DMS114 treated with DMSO at 0.1 percent for 48 hours (cell line): ENCODE measurements around the gene IKZF1.

Source experiments
- DNase-seq: peaks from one replicate; lab custom pipeline; 2025; ENCODE audit not compliant: unreplicated experiment; lab: John Stamatoyannopoulos, UW

IKZF1 gene

GRCh38 chr7:50369143-50370026, 64.9 kb downstream of the IKZF1 start:
- DNase-seq: no peak

DNA sequence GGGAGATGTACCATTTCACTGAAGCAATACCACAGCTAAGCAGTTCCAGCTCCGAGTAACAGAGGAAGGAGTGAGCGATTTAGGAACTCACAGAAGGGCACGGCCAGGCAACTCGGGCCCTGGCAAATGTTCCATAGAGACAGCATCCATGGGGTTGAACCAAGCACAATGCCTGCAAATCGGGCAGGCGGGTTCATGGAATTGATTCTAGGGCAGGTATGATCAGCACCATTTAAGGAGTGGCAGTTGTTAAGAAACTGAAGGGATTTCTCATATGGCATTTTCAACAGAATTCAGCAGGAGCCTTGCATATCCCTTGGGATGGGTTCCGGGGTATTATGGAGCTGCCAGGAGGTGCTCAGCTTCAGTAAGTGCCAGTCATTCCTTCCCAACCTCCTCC, 66.4 kb downstream of the IKZF1 start:
- no peak for DNase-seq

DNA sequence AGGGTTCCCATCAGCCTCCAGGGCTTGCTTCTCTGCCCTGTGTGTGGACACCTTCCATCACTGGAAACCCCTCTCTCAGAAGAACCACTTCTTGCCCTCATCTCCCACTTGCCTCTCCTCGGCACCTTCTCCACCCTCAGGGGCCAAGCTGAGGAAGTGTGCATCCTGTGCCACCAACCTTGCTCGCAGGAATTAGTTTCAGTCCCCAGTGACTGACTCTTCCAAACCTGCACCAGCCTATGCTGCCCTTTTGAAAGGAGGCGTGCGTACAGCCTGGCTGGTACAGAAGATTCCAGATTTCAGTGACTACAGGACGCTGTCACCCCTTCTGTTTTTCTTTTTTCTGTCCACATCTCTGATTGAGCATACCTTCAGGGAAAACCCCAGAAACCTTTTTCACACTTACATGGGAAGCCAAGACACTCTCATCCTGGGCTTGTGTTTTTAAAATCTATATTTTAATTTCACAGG, 67.1 kb downstream of the IKZF1 start:
- no peak for DNase-seq

GRCh38 chr7:50372923-50373322, 68.4 kb downstream of the IKZF1 start:
- no peak for DNase-seq

GRCh38 chr7:50376056-50376820, 71.7 kb downstream of the IKZF1 start:
- no peak for DNase-seq

DNA sequence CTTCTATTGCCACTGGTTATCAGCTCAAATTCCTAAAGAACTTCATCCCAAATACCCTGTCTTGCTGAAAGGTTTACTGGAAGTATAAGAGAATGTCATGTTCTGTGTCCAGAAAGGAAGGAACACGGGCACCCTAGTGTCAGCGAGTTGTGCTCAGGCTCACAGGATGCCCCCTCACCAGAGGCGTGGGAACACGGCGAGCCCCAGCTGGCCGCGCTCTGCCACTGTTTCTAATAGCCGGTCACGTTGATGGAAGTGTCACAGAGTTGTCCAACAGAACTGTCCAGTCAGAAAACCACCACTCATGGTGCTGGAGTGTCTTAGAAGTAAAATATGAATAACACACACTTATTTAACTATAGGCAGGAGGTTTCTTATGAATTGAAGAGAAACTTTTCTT, 72.8 kb downstream of the IKZF1 start:
- DNase-seq: no peak

DNA sequence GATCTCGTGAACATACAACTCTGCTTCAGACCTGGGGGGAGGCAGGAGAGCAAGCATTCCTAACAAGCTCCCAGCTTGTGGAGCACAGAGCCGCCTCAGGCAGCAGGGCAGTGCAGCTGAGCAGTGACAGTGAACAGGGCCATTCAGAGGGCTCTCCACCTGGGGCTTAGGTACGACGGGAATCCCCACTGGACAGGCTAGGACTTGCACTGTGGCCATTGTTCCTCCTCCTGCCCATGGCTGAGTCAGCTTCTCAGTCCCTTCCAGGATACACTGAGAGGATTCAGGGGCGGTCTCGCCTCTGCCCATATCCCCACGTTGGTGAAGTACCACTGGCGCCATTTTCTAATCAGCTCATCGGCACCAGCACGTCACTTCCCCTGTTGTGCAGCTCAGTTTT, 74.6 kb downstream of the IKZF1 start:
- no peak for DNase-seq

GRCh38 chr7:50379539-50379938, 75.0 kb downstream of the IKZF1 start:
- DNase-seq: no peak

DNA sequence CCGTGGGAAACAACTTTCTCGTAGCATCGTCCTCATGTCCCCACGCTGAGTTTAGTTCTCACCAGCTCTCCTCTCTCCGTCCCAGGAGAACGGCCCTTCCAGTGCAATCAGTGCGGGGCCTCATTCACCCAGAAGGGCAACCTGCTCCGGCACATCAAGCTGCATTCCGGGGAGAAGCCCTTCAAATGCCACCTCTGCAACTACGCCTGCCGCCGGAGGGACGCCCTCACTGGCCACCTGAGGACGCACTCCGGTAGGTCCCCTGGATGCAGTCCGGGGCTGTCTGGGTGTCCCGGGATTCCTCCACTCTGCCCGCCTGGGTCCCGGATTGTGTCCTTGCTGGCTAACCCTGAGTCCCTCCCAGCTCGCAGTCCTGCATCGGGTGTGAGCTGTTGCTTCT, 77.9 kb downstream of the IKZF1 start:
- no peak for DNase-seq

DNA sequence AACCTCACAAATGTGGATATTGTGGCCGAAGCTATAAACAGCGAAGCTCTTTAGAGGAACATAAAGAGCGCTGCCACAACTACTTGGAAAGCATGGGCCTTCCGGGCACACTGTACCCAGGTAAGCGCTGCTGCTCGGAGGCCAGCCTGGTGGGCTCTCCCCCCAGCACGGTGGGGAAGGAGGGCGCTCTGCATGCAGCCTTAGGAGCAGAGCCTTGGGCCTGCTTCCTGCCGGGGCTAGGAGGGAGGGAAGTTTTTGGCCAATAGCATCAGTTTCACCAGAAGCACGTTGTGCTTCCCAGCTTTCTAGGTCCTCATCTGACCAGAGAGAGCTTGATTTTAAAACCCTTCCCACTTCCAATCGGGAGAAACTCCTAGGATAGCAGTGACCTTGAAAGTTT, 82.8 kb downstream of the IKZF1 start:
- DNase-seq: no peak

DNA sequence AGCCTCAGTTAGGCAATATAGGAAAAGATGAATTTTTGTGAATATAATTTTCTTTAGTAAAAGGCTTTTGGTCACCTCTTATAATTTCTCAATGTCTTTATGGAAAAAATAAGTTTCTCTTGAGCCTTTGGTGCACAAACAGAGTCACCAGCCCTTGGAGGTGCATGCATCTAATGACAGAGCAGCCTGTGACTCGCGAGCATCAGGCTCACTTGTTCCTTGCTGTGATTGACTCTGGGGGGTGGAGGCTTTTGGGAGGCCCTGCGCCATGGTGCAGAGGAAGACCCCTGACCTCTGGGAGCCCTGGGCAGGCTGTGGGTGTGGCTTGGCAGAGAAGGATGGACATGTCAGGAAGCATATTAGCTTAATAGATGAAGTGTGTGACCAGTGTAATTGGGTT, 85.4 kb downstream of the IKZF1 start:
- no peak for DNase-seq

GRCh38 chr7:50391386-50391785, 86.9 kb downstream of the IKZF1 start:
- DNase-seq: no peak

DNA sequence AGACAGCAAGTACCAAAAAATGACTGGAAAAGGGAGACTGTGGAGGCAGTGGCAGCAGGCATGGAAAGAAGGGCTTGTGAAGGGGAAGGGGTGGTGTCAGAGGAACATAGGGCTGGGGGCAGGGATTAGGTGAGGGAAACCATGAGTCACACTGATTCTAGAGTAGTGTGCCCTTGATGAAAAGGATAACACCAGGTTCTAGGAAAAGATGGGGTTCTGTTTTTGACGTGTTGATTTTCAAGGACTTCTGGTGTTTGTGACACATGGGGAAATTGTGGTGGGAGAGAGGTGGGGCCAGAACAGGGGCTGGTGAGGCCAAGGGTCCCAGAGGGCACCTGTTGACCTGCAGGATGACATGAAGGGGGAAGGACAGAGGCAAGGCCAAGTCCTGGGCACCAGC, 88.6 kb downstream of the IKZF1 start:
- no peak for DNase-seq

DNA sequence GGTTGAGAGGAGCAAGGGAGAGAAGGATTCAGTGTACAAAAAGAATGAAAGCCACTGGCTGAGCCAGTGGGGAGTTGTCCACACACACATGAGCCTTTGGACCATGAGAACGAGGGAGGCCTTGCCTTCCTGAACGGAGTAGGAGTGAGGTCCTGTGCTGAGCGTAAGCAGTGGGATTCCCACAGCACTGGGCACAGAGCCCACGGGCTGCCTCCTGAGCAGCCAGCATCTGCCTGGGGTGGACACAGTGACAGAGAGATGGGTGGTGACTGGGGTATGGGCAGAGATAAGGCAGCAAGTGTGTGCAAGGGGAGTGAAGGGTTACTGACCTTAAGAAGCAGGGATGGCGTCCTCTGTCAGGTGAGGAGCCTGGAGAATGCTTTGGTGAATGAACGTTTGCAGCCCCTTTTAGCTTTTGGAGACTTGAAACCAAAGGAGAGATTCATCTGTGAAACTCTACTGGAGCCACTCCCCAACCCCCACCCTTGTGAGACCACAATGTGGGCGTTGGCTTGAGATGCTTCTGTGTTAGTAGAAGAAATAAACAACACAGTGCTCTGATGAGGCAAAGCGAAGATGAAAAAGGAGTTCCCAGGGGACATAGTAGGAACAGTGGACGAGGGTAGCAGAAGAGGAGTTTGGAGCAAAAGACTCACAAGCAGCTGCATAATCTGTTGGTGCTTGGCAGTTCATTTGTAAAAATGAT, 89.2 kb downstream of the IKZF1 start:
- no peak for DNase-seq

- no peak for DNase-seq
These were observed 89.8 kb downstream of the IKZF1 start for GRCh38 chr7:50394315-50394714.

DNA sequence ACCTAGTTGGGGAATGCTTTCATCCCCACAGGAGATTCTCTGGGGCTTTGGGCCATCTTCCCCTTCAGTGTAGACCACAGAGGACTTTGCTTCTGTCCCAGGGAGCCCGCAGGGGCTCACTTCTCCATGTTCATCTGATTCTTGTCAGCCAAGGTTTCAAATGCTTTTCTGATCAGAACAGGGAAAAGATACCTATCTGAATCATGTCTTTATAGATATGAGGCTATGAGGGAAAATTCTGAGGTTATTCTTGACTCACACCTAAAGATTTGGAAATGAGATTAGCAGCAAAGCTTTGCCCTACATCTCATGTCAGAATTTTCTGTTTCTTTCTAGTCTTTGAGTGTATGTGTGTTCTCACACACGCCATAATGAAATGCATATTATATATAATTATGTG, 92.3 kb downstream of the IKZF1 start:
- DNase-seq: no peak

DNA sequence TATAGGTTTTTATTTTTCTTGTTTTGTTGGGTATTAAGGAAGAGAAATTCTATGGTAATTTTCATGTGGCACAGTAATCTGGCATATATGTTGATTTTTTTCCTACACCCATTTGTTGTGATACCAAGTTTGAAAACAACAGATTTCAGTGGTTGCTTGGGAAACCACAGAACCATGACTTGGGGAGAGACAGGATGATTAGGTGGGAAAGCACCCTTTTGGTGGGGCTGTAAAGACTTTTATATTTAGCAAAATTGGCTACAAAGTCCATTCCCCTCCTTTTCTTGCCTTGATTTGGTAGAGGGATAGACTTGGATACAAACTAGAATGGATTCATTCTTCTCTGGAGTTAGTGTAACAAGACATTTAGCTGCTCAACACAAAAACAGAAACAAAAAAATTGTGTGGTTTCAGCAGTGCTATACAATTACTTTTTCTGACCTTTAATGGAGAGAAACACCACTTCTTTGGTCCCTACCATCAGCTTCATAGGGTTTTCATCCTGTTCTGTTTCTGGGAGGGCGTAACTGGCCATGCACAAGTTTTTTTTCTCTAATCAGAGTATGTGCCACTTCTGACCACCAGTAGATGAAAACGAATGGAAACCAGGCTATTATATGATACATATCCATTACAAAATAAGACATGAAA, 92.9 kb downstream of the IKZF1 start:
- no peak for DNase-seq

GRCh38 chr7:50397971-50398324, 93.4 kb downstream of the IKZF1 start:
- no peak for DNase-seq

GRCh38 chr7:50399206-50399605, 94.7 kb downstream of the IKZF1 start:
- no peak for DNase-seq

DNA sequence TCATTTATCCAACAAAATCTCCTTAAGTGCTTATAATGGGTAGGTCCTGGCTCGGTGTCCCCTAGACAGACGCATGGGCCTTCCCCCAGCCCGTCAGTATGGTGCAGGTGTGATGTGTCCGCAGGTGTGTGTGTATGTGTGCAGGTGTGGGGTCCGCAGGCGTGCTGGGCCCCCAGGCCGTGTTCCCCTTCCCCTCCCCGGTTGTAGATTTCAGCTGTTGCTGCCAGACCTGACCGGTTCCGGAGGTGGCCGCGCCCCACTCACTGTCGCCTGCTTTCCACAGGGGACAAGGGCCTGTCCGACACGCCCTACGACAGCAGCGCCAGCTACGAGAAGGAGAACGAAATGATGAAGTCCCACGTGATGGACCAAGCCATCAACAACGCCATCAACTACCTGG, 95.1 kb downstream of the IKZF1 start:
- no peak for DNase-seq

GRCh38 chr7:50400114-50400513, 95.6 kb downstream of the IKZF1 start:
- DNase-seq: no peak
